Renal cortex interstitium (tissue), 11 donors: Measurements from ENCODE around the gene DNAL1. TPM values are rescaled to one million over a fixed set of nuclear protein-coding genes. Genes with fewer than 3 reads are reported as not detected.
A peak's percentile ranks its signal among the peaks of the same experiment; 100 is the strongest.

ENCODE experiments used
- DNase-seq, 11 donors: peaks; one replicate each; pipeline ENCODE4 v3.0.0-alpha.2; 2013; ENCODE audit warnings: low read depth in 9 of 11, low spot score in 4 of 11; ENCODE audit errors: extremely low read depth in 1 of 11
- polyA plus RNA-seq, 3 donors: library from polyadenylated mRNA; unstranded; fragments of 120-200 nt; gene quantifications; one replicate each; pipeline ENCODE4 v1.2.1, GENCODE V29; 2013; ENCODE audit not compliant: insufficient read length in 3 of 3

Gene DNAL1
- polyA plus RNA-seq, 3 donors: 18.1 to 22.4 (median 20.8) TPM

GRCh38 chr14:73732006-73732405, 87.2 kb downstream of the DNAL1 start:
- DNase-seq: no peak

GRCh38 chr14:73736842-73737241, 92.1 kb downstream of the DNAL1 start:
- DNase-seq: no peak

GRCh38 chr14:73738518-73739173, 93.9 kb downstream of the DNAL1 start:
- DNase-seq: no peak

- no peak for DNase-seq
Observed at GRCh38 chr14:73739174-73739898, 94.5 kb downstream of the DNAL1 start.

- no peak for DNase-seq
Observed at GRCh38 chr14:73739899-73740617, 95.3 kb downstream of the DNAL1 start.

GRCh38 chr14:73740618-73741326, 96.0 kb downstream of the DNAL1 start:
- no peak for DNase-seq

- peak in 1 of 11 donors; percentile 55 for DNase-seq
Observed at GRCh38 chr14:73741386-73741875, 96.6 kb downstream of the DNAL1 start.

GRCh38 chr14:73741876-73742519, 97.2 kb downstream of the DNAL1 start:
- no peak for DNase-seq

- no peak for DNase-seq
Observed at GRCh38 chr14:73742520-73743238, 97.9 kb downstream of the DNAL1 start.

- DNase-seq: no peak
Observed at GRCh38 chr14:73743431-73743931, 98.7 kb downstream of the DNAL1 start.

- DNase-seq: no peak
Observed at GRCh38 chr14:73744175-73744867, 99.5 kb downstream of the DNAL1 start.

GRCh38 chr14:73744874-73745529, 100.2 kb downstream of the DNAL1 start:
- DNase-seq: no peak

GRCh38 chr14:73745571-73746519, 101.1 kb downstream of the DNAL1 start:
- no peak for DNase-seq

GRCh38 chr14:73746520-73747378, 102.0 kb downstream of the DNAL1 start:
- no peak for DNase-seq
